ENCODE results near the gene DUOX1. TPM values are rescaled to one million over a fixed set of nuclear protein-coding genes. Genes with fewer than 3 reads are reported as not detected.
A peak's percentile ranks its signal among the peaks of the same experiment; 100 is the strongest.

Gene DUOX1
- polyA plus RNA-seq, 10 donors, result 0.65 to 5.9 (median 2.4) TPM

DNA sequence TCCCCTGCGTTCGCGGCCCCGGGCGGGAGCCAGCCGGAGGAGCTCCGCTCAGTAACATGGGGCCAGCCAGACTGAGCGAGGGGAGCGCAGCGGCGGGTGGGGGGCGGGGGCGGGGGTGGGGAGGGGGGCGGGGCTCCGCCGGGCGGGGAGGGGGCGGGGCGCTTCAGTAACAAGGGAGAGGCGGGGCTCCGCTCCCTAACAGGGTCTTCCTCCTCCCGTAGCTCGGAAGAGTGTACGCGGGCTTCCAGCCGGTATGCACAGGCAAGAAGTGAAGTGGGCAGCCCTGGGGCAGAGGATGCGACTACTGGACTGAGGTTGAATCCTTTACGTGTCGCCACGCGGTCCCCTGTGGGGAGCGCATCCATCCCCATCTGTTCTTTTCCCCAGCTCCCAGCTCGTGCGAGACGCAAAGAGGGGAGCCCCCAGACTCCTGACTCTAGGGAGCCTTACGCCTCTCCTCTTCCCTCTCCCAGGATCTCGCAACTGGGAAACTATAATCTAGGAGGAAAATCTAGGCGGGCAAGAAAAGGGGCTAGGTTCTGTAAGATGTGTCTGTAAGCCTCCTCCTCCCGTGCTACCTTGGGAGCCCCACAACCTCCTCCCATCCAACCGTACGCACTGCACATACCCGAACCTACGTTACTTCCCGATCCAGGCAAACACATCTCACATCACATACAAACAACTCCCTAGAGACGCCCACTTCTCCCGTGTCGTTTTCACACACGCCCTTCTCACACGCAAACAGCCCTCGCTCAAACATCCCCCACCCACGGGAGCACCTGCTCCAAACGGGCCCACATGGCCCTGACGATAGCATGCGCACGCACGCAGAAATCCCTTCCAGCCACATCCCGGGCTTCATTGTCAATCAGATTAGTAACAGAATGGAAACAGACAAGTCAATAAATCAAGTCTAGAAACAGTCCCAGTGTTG, 58.4 kb downstream of the DUOX1 start, which contains the start of gene SHF:
Gene SHF (minus strand): TSS at position 73 of the 937 bp plus-strand sequence. CDS start 15 bp downstream, at position 58.
- DNase-seq, result peak; percentile 39 to 84 (median 59)

DNA sequence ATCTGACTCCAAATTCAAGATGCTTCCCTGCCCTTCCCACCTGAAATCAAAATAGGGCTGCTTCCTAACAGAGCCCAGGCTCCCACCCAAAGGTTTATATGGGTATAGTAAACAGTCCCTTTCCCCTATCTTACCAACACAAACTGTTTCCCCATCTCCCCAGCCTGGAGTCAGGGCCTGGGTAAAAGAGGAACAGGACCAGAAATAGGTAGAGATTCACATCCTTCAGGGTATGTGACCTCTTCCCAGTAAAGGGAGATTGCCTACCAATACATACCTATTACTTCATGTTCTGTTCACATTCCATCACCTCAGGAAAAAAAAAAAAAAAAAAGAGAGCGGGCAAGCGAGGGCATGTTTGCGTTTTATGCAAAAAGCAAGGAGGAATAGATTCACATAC, 67.7 kb downstream of the DUOX1 start:
- no peak for DNase-seq

DNA sequence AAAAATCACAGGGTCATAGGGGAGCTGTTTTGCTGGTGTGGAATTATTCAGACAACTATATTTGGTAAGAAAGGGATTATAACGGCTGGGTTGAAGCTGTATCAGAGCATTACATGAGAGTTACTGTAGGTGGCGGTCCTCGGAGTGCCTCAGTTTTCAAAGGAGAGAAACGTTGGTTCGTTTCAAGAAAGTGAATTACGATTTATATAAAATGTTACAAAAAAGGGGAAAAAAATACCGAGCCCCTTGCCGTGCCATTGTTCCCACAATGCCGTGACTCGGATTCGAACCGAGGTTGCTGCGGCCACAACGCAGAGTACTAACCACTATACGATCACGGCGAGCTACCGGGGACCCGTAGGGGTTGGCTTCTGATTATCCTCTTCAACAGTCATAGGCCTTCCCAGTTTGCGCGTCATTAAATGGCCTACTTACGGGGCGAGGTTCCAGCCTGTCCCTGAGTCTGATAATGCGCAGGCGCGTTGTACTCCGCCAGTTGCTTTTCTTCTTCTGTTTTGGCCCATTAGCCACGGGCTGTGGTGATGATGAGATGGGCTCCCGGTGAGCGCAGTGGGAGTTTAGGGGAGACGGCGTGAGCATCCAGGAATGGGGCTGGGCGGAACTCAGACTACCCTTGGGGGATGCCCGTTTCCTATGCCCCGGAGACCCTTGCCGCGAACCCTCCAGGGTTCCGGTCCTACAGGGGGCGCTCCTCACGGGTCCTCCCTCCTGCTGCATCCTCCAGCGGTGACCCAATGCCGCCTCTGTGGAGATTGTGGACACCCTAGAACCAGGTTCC, 68.7 kb downstream of the DUOX1 start:
- peak; percentile 98 to 99 (median 99) for DNase-seq

DNA sequence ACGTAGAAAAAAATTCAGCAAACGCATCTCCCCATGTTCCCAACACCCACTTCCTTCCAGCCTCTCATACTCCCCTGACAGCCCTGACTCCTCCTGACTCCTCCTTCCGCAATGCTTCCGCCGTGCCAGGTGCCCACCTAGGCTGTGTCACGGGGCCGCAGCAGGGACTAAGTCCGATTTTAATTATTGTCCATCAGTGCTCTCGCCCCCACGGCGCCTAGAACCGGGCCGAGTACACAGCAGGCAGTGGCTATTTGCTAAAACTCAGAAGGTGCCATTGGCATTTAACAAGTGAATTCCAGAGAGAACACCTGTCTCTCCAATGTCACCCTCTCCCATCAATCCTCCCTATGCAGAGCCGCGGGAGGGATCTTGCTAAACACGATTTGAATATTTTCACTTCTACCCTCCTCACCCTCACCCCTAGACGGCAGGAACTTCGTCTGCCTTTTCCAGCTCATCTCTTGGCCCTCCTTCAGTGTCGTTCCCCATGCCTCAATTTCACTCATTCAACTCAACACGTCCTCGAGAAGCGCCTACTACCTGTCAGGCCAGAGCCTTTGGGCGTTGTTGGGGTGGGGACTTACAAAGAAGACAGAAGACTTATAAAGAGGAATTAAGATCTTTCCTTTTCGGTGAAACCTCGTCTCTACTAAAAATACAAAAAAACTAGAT, 69.5 kb downstream of the DUOX1 start:
- DNase-seq, result peak; percentile 37 to 83 (median 56)

DNA sequence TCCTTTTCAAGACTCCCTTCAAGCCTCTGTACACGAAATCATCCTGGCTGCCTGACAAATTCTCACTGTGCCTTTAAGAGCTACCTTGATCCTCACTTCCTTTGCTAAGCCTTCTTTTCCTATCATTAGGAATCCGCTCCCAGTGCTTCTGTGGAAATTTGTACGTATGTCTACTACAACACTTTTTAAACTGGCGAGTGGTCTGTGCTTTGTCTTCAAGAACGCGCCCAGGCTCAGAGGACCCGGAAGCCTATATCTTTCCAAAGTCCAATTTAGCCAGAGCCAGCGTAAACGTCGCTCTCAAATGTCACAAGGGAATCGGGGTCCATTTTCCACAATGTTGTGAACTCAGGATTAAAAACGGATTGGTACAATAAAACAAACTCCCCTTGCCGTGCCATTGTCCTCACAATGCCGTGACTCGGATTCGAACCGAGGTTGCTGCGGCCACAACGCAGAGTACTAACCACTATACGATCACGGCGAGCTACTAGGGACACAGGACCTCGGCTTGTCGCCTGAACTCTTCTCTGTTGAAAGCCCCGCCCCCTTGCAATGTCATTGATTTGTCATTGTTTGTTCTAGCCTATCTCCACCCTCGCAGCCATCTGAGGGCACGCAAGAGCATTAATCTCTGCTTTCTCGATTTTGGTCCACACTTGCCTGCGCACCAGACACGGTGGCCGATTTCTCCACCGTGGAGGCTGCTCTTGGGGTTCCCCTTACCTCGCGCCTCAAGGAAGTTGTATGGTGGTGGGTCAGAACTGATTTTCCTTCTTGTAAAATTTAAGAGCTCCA, 70.4 kb downstream of the DUOX1 start:
- peak; percentile 95 to 98 (median 96) for DNase-seq

DNA sequence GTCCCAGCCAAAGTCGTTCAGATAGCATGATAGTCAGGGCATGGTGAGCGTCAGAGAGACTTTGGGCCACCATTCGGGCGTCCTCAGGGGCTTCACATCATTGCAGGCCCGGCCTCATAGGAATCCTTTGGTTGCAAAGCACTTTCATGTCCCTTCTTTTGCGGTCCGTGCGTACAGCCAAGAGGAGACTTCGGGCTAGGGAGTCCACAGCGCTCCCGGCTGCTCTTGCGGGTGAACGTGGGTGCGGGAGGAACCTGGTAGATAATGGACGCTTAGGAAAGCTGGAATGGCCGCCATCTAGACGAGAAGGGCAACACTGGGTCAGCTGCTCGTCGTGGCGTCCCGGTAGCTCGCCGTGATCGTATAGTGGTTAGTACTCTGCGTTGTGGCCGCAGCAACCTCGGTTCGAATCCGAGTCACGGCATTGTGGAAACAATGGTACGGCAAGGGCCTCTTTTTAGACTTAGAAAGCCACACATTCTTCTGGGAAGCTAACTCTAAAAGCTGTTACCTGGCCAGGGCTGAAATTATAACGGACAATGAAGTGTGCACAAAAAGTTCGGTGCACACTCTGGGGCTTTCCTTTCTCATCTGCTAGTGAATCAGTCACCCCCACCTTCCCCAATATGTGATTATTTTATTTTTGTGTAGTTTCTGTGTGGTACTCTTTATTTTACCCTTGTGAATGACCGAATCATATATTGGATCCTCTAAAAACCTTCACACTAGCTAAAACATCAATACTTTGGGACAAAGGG, 71.2 kb downstream of the DUOX1 start:
- DNase-seq, result peak; percentile 86 to 96 (median 92)

DNA sequence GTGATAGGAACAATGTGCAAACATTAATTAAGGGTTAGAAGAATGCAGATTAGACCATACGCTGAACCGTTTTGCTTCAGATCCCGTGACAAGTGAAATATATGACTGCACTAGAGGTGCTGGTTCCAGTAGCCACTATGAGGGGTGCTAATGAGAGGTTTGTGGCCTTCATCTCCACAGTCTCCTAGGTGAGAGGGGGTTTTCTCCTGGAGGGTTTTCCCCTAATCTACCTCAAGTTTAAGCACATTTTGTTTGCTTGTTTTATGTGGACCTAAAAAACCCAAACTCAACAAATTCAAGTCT, 71.7 kb downstream of the DUOX1 start:
- no peak for DNase-seq

DNA sequence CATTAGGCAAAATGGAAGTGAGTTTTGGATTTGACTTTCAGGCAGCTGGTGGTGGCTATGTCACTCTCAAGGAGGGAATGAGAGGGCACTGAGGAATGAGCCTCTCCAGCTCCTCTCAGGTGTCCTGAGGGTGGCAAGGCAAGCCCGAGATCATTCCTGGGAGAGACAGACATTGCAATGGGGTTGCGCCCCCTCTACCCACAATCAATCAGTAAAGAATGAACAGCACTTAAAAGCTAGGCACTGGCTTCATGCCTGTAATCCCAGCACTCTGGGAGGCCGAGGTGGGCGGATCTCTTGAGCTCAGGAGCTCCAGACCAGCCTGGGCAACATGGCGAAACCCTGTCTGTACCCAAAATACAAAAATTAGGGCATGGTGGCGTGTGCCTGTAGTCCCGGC, 72.1 kb downstream of the DUOX1 start:
- DNase-seq, result no peak

DNA sequence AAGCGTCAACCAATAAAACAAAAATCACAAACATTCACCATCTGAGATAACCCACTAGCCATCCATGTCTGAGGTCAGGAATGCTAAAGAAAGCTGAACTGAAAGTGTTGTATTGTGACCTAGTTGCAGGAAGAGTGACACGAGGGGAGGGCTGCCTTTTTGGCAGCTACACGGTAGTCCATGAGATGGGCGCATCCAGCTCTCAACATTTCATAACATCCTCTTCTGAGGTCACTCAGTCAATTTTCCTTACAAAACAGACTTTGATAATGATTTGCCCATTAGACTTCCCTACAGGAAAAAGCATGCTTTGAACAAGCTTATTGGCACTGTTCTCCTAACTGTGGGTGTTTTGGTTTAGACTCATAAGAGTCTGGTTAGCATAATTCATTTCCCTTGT, 73.4 kb downstream of the DUOX1 start:
- no peak for DNase-seq

DNA sequence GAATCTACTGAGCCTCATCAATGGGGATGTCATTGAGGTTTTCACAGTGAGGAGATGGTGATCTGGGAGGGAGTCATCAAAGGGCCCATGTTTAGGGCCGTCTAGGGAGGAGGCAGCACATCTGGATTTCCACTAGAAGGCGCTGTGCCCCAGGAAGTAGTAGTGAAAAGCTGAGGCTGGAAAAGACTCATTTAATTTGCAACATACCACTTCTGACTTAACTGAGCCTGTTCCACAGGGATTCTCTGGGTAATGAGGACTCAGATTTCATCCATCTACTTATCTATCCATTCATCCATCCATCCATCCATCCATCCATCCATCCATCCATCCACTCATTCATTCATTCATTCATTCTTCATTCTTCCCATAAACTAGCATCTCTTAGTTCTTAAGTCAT, 75.4 kb downstream of the DUOX1 start:
- DNase-seq, result peak in 1 of 3 donors; percentile 57

DNA sequence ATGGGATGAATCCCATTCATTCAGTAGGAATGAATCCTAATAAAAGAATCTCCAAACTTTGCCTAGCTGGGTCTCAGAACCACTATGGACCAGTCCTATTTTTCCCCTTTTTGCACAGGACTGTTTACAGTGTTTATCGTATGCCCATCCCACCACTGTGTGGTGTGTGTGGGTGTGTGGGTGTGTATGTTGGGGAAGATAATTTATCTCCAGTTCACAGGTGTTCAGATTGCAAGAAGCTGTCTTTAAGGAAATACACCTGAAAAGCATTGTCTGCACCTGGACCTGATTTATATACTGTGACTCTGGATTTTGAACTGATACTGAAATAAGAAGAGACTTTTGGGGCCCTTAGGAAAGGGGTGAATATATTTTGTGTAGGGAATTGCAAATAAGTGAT, 82.7 kb downstream of the DUOX1 start:
- DNase-seq, result no peak

Other genes starting within 250 kb of the DUOX1 start
- not detected for gene TERB2, start 173.3 kb upstream of the DUOX1 start, polyA plus RNA-seq (ENCODE audit: insufficient read length in 10 of 10)
- gene SORD, start 106.8 kb upstream of the DUOX1 start, polyA plus RNA-seq (ENCODE audit: insufficient read length in 10 of 10), result 10 to 100 TPM in 2 of 10 donors, 1 to 10 TPM in 8; 5.7 to 12.4 (median 7.0) TPM
- under 1 TPM in 5 of 10 donors, not detected in 5; 0.03 to 0.42 (median 0.19) TPM for gene DUOX2, start 15.8 kb upstream of the DUOX1 start, polyA plus RNA-seq (ENCODE audit: insufficient read length in 10 of 10)
- gene DUOXA2, start 15.7 kb upstream of the DUOX1 start, polyA plus RNA-seq (ENCODE audit: insufficient read length in 10 of 10), result under 1 TPM in 2 of 10 donors, not detected in 8; 0.20 to 0.34 TPM
- 1 to 10 TPM in 2 of 10 donors, under 1 TPM in 2, not detected in 6; 0.12 to 3.5 (median 1.6) TPM for gene DUOXA1, start 115 bp upstream of the DUOX1 start, polyA plus RNA-seq (ENCODE audit: insufficient read length in 10 of 10)
- 10 to 100 TPM in 6 of 10 donors, 1 to 10 TPM in 4; 7.2 to 15.4 (median 10.1) TPM for gene SHF, start 58.0 kb downstream of the DUOX1 start, polyA plus RNA-seq (ENCODE audit: insufficient read length in 10 of 10)
- gene SLC28A2, start 122.2 kb downstream of the DUOX1 start, polyA plus RNA-seq (ENCODE audit: insufficient read length in 10 of 10), result under 1 TPM; 0.07 to 0.43 (median 0.20) TPM
- 100 to 1,000 TPM; 176 to 548 (median 349) TPM for gene GATM, start 248.6 kb downstream of the DUOX1 start, polyA plus RNA-seq (ENCODE audit: insufficient read length in 10 of 10)

All from muscle of back (tissue), 11 donors.